Sigmoid colon (tissue), 4 donors: ENCODE measurements around the gene TMEM204.

Source experiments
- EP300 ChIP-seq, 4 donors: sonication (generic); formaldehyde crosslinking; IDR thresholded peaks; one replicate each; pipeline ENCODE4 v1.6.1; 2017; ENCODE audit warnings: antibody characterized with exemption in 4 of 4
- POLR2A ChIP-seq, 2 donors: fragments of 450-650 bp; IDR thresholded peaks; one replicate each; pipeline ENCODE4 v1.6.1; 2016; ENCODE audit warnings: antibody characterized with exemption in 2 of 2, mild to moderate bottlenecking in 2 of 2, moderate library complexity in 2 of 2
- POLR2AphosphoS5 ChIP-seq, 4 donors: sonication (generic); formaldehyde crosslinking; IDR thresholded peaks; one replicate each; pipeline ENCODE4 v1.6.1; 2017; ENCODE audit warnings: antibody characterized with exemption in 4 of 4
- TF ChIP-seq, protein P1 (sequence below), 4 experiments: fragments of 450-650 bp in 3 of 4; fragments of 200-600 bp in 1 of 4; IDR thresholded peaks; one replicate each; pipeline ENCODE4 v1.5.1; 2016 to 2019; ENCODE audit warnings: antibody characterized with exemption in 4 of 4, mild to moderate bottlenecking in 3 of 4, moderate library complexity in 2 of 4

GRCh38 chr16:1592446-1592845 lies 59.0 kb downstream of the TMEM204 start:
- TF ChIP-seq POLR2A (IDR thresholded peaks at IDR 0.05) (no peak), POLR2AphosphoS5 (IDR thresholded peaks at IDR 0.05) (no peak), EP300 (IDR thresholded peaks at IDR 0.05) (no peak)
- TF ChIP-seq, protein P1, sequence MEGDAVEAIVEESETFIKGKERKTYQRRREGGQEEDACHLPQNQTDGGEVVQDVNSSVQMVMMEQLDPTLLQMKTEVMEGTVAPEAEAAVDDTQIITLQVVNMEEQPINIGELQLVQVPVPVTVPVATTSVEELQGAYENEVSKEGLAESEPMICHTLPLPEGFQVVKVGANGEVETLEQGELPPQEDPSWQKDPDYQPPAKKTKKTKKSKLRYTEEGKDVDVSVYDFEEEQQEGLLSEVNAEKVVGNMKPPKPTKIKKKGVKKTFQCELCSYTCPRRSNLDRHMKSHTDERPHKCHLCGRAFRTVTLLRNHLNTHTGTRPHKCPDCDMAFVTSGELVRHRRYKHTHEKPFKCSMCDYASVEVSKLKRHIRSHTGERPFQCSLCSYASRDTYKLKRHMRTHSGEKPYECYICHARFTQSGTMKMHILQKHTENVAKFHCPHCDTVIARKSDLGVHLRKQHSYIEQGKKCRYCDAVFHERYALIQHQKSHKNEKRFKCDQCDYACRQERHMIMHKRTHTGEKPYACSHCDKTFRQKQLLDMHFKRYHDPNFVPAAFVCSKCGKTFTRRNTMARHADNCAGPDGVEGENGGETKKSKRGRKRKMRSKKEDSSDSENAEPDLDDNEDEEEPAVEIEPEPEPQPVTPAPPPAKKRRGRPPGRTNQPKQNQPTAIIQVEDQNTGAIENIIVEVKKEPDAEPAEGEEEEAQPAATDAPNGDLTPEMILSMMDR (IDR thresholded peaks at IDR 0.05): no peak
